Adipocyte (in vitro differentiated cells): ENCODE data around the gene FASN.
A peak's percentile ranks its signal among the peaks of the same experiment; 100 is the strongest.

Source experiments
- DNase-seq: peaks from one replicate; pipeline ENCODE4 v3.0.0-alpha.2; 2015; ENCODE audit warnings: low read depth
- H3K27me3 ChIP-seq: replicated peaks from 2 replicates; pipeline ENCODE4 v1.7.0; 2013; ENCODE audit warnings: mild to moderate bottlenecking, low read length, moderate library complexity; ENCODE audit not compliant: control insufficient read depth, insufficient read depth
- H3K36me3 ChIP-seq: 2 replicates; pipeline ENCODE4 v1.7.0; 2013; ENCODE audit warnings: low read length, mild to moderate bottlenecking, moderate library complexity; ENCODE audit not compliant: control insufficient read depth, insufficient read depth, severe bottlenecking
- H3K4me1 ChIP-seq: 2 replicates; pipeline ENCODE4 v1.7.0; 2013; ENCODE audit warnings: mild to moderate bottlenecking, low read length, moderate library complexity; ENCODE audit not compliant: control insufficient read depth, insufficient read depth
- H3K4me3 ChIP-seq: 2 replicates; pipeline ENCODE4 v1.7.0; 2013; ENCODE audit warnings: mild to moderate bottlenecking, low read length, moderate library complexity
- H3K9ac ChIP-seq: 2 replicates; pipeline ENCODE4 v1.7.0; 2013; ENCODE audit warnings: mild to moderate bottlenecking, low read length, moderate library complexity
- H3K9me3 ChIP-seq: 2 replicates; pipeline ENCODE4 v1.7.0; 2013; ENCODE audit warnings: mild to moderate bottlenecking, low read length, moderate library complexity; ENCODE audit not compliant: control insufficient read depth

Gene FASN

DNA sequence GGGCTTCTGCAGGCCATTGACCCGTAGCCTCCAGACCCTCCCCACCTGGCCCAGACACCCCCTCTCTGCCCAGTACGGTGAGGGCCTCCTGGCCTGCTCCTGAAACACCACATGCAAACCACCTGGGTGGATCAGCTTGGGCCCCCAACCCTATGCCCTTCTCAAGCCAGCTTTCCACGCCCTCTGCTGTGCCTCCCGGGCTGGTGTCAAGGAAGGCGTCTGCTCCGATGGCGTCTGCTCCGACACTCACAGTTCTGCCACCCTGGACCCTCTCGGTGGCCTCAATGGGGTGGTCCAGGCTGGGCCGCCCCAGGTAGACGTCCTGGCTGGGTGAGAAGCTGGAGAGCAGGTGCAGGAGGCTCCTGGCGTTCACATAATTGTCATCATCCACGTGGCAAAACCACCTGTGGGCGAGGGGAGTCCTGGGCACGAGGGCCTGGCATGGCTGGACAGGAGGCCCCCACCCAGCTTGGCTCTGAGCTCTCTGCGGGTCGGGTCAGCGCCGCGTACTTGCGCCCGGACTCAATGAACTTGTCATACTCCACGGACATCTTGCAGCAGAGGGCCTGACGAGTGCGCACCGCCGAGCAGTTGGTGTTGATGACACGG lies 47.8 kb downstream of the FASN start:
- peak overlapping the region; percentile 78 for H3K4me3 ChIP-seq
- H3K4me1 ChIP-seq = peaks cover 18% of the 10 kb centered on the region
- no peak for DNase-seq
- H3K9me3 ChIP-seq = no peaks in the 10 kb centered on the region
- H3K27me3 ChIP-seq = no peaks in the 10 kb centered on the region
- H3K9ac ChIP-seq = peak overlapping the region; percentile 94
- peaks cover 35% of the 10 kb centered on the region for H3K36me3 ChIP-seq

DNA sequence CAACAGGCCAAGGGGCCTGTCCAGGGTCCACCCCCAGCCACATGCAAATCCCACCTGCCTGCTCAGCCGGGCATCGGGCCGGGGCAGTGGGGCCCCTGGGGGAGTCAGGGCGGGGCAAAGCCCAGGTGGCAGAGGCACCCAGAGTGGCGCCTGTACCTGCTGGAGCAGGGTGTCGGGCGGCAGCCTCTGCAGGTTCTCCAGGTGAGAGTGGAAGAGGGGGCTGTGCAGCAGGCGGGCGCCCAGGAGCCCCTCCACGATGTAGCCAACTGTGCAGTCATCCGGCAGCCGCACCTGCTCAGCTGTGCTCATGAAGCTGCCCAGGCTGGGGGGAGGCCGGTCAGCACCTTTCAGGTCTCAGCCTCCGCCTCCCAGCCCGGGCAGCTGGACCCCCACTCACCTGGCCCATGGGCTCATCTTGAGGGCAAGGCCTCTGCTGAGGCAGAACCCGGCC lies 48.5 kb downstream of the FASN start:
- DNase-seq = no peak
- Histone ChIP-seq H3K4me3 (no peak overlapping the region), H3K27me3 (no peaks in the 10 kb centered on the region), H3K4me1 (peaks cover 18% of the 10 kb centered on the region), H3K9me3 (no peaks in the 10 kb centered on the region), H3K36me3 (peaks cover 28% of the 10 kb centered on the region), H3K9ac (no peak overlapping the region)

DNA sequence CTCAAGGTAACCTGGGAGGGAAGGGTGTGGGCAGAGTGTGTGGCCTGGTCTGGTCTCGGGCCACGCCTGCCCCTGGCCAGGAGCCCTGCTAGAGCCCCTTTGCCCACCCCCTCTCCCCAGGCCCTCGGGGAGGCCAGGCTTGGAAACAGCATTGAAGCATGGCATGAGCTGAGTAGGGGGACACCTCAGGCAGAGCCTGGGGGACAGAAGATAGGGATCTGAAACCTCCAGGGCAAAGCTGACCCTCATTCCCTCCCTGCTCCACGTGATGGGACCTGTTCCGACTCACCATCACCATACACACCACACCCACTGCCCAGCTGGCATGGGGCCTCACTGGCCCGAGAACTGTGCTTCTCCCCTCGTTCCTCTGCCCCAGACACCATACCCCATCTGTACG lies 48.9 kb downstream of the FASN start:
- no peak overlapping the region for H3K9ac ChIP-seq
- peaks cover 18% of the 10 kb centered on the region for H3K4me1 ChIP-seq
- H3K36me3 ChIP-seq = peaks cover 23% of the 10 kb centered on the region
- no peaks in the 10 kb centered on the region for H3K9me3 ChIP-seq
- H3K4me3 ChIP-seq = no peak overlapping the region
- H3K27me3 ChIP-seq = no peaks in the 10 kb centered on the region
- DNase-seq = no peak

DNA sequence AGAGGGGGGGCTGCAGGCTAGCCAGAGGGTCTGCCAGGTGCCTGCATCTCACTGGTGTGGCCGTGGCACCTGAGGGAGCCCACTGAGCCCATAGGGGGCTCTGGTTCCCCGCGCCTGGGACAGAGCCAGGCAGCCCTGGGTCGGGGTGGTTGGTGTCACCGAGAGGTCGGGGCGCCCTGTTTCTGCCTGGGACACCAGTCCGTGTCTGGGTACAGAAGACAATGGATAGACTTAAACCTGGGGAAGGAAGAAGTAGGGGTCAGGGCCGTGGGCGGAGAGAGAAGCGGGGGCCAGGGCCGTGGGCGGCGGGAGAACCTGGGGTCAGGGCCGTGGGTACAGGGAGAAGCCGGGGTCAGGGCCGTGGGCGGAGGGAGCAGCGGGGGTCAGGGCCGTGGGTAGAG lies 49.5 kb downstream of the FASN start:
- H3K9ac ChIP-seq = no peak overlapping the region
- H3K27me3 ChIP-seq = no peaks in the 10 kb centered on the region
- no peak for DNase-seq
- H3K9me3 ChIP-seq = no peaks in the 10 kb centered on the region
- peaks cover 18% of the 10 kb centered on the region for H3K4me1 ChIP-seq
- H3K4me3 ChIP-seq = no peak overlapping the region
- H3K36me3 ChIP-seq = peaks cover 20% of the 10 kb centered on the region

DNA sequence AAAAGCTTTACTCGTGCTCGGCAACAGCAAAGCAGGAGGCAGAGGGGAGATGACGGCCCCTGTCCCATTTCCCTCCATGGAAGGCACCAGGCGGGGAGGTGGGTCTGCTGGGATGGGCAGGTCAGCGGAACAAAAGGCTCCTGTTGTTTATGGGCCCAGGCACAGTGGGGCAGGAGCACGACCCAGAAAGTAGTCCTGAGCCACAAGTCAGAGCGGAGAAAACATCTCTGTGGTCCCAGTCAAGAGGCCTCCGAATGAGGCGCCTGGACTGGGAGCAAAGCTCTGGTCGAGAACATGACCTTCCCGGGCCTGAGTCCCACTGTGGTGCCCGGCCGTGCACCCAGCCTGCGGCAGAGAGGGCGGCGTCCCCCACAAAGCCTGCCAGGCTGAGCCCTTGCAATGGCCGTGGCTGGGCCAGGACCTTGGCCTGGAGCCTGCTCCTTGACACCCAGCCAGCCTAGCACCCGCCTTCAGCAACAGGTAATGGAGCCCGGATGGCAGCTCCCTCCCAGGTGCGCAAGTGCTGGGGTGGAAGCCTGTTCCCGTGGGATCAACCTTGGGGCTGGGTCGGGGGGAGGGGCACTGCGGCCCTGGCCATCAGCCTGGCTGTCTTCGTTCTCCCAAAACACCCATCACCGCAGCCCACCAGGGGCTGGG lies 50.0 kb downstream of the FASN start:
- DNase-seq = no peak
- H3K36me3 ChIP-seq = peaks cover 20% of the 10 kb centered on the region
- no peak overlapping the region for H3K9ac ChIP-seq
- no peak overlapping the region for H3K4me3 ChIP-seq
- H3K27me3 ChIP-seq = no peaks in the 10 kb centered on the region
- H3K9me3 ChIP-seq = no peaks in the 10 kb centered on the region
- peaks cover 13% of the 10 kb centered on the region for H3K4me1 ChIP-seq

DNA sequence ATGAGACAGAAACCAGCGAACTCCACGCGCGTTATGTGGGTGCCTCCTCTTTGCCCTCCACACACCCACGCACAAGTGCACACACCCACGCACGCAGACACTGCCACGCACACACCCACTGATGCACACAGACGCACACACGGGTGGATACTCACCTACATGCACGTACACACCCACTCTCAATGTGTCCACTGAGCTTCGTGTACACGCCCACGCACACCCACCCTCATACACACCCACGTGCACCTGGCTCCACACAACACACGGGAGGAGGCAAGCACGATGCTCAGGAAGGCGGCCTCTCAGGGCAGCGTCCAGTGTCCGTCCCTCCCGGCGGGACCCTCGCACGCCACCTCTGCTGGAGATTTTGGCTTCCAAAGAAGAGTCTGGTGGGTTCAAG lies 50.7 kb downstream of the FASN start:
- Histone ChIP-seq H3K4me1 (peaks cover 9% of the 10 kb centered on the region), H3K4me3 (no peak overlapping the region), H3K36me3 (peaks cover 20% of the 10 kb centered on the region), H3K9ac (no peak overlapping the region), H3K9me3 (no peaks in the 10 kb centered on the region), H3K27me3 (no peaks in the 10 kb centered on the region)
- DNase-seq = no peak

DNA sequence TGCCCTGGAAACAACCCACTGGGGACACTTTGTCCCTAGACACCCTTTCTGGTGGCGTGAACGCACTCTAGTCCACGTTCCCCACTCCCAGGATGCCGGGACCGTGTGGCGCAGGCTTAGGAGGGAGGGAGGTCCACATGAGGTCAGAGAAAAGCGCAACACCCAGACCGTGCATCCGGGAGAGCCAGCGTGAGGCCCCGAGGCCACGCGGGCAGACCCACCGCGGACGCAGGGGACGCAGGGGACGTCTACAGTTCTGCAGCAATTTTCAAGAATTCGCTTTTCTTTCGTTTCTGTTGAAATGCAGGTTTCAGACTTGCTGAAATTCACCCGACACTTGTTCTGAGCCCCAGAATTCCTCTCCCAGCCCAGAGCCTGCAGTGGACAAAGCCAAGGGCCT lies 51.1 kb downstream of the FASN start:
- no peaks in the 10 kb centered on the region for H3K27me3 ChIP-seq
- peaks cover 20% of the 10 kb centered on the region for H3K36me3 ChIP-seq
- DNase-seq = no peak

DNA sequence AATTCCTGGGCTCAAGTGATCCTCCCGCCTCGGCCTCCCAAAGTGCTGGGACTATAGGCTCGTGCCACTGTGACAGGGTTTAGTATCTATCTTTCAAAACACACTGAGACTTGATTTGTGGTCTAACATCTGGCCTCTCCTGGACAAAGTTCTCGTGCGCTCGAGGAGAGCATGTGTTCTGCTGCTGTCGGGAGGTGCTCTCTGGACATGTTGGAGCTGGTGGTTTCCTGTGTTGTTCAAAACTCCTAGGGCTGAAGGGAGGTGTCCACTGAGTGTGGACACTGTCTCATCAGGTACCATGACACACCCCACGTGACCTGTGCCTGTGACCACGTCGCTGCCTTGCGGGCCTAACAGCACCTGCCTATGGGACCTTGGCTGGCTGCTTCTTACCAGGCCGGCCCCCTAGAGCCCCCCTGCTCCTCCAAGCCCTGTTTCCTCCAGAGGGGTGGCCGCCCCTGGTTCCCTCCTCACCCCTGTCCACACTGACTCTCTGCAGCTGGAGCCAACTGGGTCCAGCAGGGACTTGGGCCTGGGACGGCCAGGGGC lies 52.0 kb downstream of the FASN start:
- H3K9ac ChIP-seq = no peak overlapping the region
- H3K4me3 ChIP-seq = no peak overlapping the region
- H3K9me3 ChIP-seq = no peaks in the 10 kb centered on the region
- DNase-seq = no peak
- peaks cover 20% of the 10 kb centered on the region for H3K36me3 ChIP-seq
- H3K4me1 ChIP-seq = peaks cover 9% of the 10 kb centered on the region
- H3K27me3 ChIP-seq = no peaks in the 10 kb centered on the region

More for the DNA sequence above, 51.1 kb downstream of the FASN start:
- no peak overlapping the region for H3K4me3 ChIP-seq
- H3K4me1 ChIP-seq = peaks cover 9% of the 10 kb centered on the region
- H3K9me3 ChIP-seq = no peaks in the 10 kb centered on the region
- no peak overlapping the region for H3K9ac ChIP-seq

DNA sequence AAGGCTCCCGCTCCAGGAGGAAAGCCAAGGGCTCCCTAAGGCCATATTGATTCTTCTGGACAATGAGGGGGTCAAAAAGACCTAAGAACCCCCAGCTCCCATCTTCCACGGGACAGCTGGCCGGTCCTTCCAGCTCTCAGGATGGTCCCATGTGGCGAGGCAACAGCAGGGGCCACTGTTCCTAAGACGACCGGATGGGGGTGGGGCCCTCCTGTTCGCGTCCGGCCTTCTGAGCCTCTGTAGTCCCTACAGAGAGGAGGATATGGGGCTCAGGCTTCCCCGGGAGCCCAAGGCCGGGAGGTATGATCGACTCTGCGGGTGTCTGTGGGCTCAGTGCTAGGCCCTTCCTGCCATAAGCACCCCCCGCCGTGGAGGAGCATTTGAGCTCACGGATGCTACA lies 54.5 kb downstream of the FASN start:
- Histone ChIP-seq H3K9ac (no peak overlapping the region), H3K27me3 (no peaks in the 10 kb centered on the region), H3K4me1 (no peaks in the 10 kb centered on the region), H3K9me3 (no peaks in the 10 kb centered on the region), H3K4me3 (no peak overlapping the region), H3K36me3 (peaks cover 15% of the 10 kb centered on the region)
- DNase-seq = no peak

DNA sequence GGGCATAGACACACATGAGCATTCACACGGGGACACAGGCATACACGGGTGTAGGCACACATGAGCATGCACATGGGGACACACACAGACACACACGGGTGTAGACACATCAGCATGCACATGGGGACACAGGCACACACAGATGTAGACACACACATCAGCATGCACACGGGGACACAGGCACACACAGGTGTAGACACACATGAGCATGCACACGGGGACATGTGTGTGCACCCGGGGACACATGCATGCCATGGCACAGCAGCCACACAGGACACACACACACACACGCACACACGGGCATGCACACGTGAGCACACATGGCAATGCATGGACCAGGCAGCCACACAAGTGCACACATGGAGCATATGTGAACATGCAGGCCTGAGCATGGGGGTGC lies 55.4 kb downstream of the FASN start:
- H3K27me3 ChIP-seq = no peaks in the 10 kb centered on the region
- peaks cover 12% of the 10 kb centered on the region for H3K36me3 ChIP-seq
- H3K4me1 ChIP-seq = no peaks in the 10 kb centered on the region
- H3K9me3 ChIP-seq = no peaks in the 10 kb centered on the region
- no peak for DNase-seq
- no peak overlapping the region for H3K4me3 ChIP-seq
- no peak overlapping the region for H3K9ac ChIP-seq

DNA sequence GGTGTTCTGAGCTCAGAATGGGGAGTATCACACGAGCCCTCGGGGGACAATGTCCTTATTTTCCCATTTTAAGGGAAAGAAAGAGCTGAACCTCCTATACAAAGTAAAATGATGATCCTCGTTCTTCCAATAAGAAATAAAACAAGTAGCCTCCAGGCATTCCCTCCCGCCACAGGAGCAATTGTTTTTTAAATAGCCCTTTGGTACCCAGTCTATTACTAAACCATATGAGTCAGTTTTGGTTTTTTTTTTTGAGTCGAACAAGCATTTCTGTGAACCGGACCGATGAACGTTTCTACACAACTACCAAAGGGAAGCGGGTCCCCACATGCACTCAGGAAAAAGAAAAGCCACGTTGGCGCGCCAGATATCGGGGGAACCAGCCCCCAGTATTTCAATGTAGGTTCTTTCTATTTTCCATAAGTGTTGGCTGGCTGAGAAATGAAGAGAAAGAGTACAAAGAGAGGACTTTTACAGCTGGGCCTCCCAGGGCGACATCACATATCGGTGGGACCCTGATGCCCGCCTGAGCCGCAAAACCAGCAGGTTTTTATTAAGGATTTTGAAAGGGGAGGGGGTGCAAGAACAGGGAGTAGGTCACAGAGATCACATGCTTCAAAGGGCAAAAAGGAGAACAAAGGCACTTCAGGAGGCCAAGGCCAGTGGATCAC lies 56.8 kb downstream of the FASN start:
- no peaks in the 10 kb centered on the region for H3K27me3 ChIP-seq
- no peak overlapping the region for H3K9ac ChIP-seq
- no peaks in the 10 kb centered on the region for H3K36me3 ChIP-seq
- H3K4me1 ChIP-seq = peaks cover 3% of the 10 kb centered on the region
- no peak for DNase-seq
- no peak overlapping the region for H3K4me3 ChIP-seq
- H3K9me3 ChIP-seq = no peaks in the 10 kb centered on the region
